Activated CD8-positive, alpha-beta memory T cell treated with anti-CD3 and anti-CD28 coated beads for 24 hours (primary cell): ENCODE data around the gene PDXDC1.
"Not testable (repeated sequence)": the region's sequence is repeated elsewhere in the genome, so short reads cannot be mapped to it uniquely, and the experiment has no call there.

Experiments
- DNase-seq: peaks from one replicate; pipeline ENCODE4 v3.0.0-alpha.2; 2020

The PDXDC1 gene

DNA sequence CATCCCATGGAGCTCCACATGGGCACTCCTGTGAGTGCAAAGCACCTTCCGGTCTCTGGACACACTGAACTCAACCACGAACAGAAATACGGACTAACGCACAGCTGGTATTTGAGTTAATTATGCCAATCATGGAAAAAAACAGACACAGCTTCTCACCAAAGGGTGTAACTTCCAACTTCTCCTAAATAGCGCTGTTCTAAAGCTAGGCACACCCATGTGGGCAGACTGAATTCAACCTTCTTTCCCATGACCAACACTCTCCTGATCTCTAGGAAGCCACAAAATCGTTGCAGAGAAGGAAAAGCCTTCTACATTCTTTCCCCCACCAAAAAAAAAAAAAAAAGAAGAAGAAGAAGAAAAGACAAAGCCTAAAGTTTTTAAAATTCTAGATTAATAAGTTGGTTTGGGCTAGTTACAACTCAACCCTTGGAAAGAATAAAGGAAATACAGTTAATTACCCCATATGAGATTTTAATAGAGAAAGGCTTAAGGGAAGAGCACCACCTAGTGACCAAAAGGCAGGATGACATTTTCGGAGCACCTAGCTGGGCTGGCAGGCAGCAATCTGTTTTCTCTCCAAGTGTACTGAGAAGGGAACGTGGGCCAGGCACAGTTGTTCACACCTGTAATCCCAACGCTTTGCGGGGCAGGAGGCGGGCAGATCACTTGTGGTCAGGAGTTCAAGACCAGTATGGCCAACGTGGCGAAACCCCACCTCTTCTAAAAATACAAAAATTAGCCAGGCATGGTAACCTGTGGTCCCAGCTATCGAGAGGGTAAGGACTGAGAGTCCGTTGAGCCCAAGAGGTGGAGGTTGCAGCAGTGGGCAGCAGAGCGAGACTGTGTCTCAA is 97.3 kb downstream of the PDXDC1 start:
- not testable (repeated sequence) for DNase-seq

- DNase-seq: no peak
Measured at GRCh38 chr16:15073101-15073500, 98.3 kb downstream of the PDXDC1 start.

- not testable (repeated sequence) for DNase-seq
Measured at GRCh38 chr16:15076161-15076560, 101.3 kb downstream of the PDXDC1 start.

DNA sequence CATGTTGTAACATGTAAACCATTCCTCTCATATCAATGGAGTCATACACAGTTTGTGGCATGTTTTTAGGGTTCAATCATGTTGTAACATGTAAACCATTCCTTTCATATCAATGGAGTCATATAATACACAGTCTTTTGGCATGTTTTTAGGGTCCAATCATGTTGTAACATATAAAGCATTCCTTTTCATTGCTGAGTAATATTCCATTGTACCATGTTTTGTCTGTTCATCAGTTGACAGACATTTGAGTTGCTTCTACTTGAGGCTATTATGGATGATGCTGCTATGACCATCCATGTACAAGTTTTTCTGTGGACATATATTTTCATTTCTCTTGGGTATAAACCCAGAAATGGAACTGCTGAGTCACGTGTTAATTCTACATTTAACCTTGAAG is 106.1 kb downstream of the PDXDC1 start:
- not testable (repeated sequence) for DNase-seq

DNA sequence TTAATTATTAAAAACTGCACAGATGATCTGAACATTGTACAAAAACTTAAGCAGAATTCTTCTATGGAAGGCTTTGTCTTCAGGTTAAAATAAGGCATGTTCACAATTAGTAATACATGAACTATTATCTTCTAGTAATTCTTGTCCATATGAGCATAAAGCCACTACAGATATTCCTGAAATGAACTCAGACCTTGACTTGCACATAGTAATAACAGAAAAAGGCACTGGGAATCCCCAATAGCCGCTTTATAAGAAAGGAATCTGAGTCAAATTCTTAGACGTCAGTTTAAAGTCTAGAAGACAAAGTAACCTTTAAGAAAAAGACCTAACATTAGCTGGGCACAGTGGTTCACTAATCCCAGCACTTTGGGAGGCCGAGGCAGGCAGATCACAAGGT is 108.0 kb downstream of the PDXDC1 start:
- not testable (repeated sequence) for DNase-seq

- not testable (repeated sequence) for DNase-seq
Measured at GRCh38 chr16:15090663-15091269, 115.9 kb downstream of the PDXDC1 start.

GRCh38 chr16:15093571-15093954 is 118.7 kb downstream of the PDXDC1 start:
- not testable (repeated sequence) for DNase-seq

- DNase-seq: peak; percentile 93
Measured at GRCh38 chr16:15093955-15094827, 119.4 kb downstream of the PDXDC1 start, which contains the start of gene RRN3. Gene RRN3, minus strand, starts transcription at chr16:15094272. Its CDS starts 39 bp downstream, at chr16:15094233.

DNA sequence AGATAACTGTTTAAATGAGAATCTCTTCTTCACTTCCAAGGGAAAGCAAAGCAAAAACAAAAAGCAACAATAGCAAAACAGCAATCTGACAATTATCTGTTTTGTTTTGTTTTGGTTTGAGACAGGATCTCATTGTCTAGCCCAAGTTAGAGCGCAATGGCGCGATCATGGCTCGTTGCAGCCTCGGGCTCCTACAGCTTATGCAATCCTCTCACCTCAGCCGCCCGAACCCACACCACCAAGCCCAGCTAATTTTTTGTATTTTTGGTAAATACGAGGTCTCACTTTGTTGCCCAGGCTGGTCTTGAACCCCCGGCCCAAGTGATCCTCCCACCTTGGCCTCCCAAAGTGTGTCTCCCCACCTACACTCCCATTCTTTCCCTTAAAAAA is 121.8 kb downstream of the PDXDC1 start:
- not testable (repeated sequence) for DNase-seq

DNA sequence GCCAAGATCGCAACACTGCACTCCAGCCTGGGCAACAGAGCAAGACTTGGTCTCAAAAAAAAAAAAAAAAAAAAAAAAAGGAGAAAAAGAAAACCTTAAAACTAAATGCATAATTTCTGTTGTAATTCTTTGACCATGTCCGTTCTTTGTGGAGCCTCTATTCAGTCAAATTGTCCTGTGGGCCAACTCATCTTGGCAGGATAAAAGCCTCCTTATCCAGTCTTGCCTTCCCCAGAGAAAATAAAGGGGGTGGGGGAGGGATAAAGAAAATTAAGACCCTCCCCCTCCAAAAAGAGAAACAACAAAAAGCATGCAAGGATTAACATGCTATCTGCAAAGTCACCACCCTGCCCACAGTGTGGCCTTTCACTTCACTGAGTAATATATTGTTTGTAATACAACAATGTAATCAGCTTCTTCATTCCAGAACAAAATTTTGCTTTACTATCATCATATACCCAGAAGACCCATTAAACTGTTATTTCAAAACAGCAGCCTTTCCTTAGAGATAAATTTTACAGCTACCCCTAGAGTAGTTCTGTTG is 124.6 kb downstream of the PDXDC1 start:
- not testable (repeated sequence) for DNase-seq

DNA sequence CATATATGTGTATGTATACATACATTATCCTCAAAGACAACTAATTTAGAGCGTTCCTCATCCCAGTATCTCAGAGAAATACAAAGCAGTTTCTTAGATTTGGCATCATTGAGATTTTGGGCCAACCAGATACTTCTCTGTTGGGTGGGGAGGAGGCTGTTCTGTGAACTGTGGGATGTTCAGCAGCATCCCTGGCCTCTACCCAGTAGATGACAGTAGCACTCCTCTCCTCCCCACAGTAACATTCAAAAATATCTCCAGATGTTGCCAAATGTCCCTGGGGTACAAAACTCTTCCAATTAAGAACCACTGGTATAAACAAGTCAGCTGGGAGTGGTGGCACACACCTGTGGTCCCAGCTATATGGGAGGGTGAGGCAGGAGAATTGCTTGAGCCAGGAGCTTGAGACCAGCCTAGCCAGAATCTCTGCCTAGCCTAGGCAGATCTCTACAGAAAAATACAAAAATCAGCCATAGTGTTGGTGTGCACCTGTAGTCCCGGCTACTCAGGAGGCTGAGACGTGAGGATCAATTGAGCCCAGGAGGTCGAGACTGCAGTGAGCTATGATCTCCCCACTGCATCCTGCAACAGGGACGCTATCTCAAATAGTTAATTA is 125.7 kb downstream of the PDXDC1 start:
- not testable (repeated sequence) for DNase-seq

DNA sequence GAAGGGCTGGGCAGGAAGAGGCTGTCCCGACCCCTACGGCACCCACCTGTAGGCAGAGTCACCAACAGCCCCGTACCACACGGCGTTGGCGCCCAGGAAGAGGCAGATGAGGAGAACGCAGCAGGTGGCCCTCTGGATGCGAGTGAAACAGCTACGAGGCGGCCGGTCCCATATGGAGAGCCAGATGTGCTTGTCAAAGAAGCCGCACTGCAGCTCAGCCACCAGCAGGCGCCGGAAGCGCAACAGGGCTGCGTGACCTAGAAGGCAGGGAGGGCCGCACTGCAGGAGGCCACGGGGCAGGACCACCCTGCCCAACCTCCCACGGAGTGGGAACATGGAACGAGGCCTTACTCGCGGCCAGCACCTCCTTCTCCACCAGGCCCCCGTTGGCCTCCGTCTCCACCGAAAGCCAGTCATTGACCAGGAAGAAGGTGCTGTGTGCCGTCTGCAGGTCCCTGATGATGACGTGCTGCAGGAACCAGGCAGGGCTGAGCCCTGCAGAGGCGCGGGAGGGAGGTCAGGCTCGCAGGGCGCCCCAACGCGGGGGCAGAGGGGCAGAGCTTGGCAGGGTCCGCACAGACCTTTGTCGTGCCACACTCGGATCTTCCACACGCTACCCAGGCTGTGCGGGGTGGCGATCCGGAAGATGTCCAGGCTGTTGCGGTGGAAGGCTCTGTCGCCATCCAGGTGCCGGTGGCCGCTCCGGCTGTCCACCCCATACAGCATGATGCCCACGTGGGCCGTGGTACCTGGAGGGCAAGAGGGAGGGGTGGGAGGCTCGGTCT is 153.0 kb downstream of the PDXDC1 start:
- DNase-seq: not testable (repeated sequence)

GRCh38 chr16:15130256-15130932 is 155.6 kb downstream of the PDXDC1 start:
- not testable (repeated sequence) for DNase-seq

- DNase-seq: not testable (repeated sequence)
Measured at GRCh38 chr16:15130943-15131700, 156.3 kb downstream of the PDXDC1 start.

- DNase-seq: not testable (repeated sequence)
Measured at GRCh38 chr16:15132719-15133428, 158.0 kb downstream of the PDXDC1 start.

DNA sequence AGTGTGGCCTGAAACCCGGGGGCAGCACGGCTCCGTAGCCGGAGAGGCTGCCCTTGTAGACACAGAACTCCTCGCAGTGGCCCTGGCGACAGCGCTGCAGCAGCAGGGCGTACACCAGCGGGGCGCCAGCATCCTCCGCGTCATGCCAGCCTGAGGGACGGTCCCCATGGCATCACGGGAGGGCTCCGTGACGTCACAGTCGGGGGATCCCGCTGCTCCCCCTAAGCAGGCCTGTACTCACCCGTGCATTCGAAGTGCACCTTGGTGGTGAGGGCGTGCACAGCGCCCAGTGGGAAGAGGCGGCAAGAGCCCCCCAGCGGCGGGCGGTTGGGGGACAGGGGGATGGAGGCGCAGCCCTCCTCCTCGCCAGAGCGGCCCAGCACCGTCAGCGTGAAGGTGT is 158.7 kb downstream of the PDXDC1 start:
- not testable (repeated sequence) for DNase-seq

GRCh38 chr16:15134752-15135482 is 160.1 kb downstream of the PDXDC1 start:
- not testable (repeated sequence) for DNase-seq
